ENCODE data around the gene HBG2.
"Not testable (repeated sequence)": the region's sequence is repeated elsewhere in the genome, so short reads cannot be mapped to it uniquely, and the experiment has no call there.

The HBG2 gene

DNA sequence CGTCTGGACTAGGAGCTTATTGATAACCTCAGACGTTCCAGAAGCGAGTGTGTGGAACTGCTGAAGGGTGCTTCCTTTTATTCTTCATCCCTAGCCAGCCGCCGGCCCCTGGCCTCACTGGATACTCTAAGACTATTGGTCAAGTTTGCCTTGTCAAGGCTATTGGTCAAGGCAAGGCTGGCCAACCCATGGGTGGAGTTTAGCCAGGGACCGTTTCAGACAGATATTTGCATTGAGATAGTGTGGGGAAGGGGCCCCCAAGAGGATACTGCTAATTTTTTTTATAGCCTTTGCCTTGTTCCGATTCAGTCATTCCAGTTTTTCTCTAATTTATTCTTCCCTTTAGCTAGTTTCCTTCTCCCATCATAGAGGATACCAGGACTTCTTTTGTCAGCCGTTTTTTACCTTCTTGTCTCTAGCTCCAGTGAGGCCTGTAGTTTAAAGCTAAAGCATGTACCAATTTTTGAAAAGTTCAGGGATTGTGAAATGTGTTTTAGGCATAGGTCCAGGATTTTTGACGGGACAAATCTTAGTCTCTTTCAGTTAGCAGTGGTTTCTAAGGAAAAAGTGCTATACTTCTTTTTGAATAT is 4.7 kb downstream of the HBG2 start, which contains the start of gene HBG1:
HBG1 (minus strand) TSS at position 51 of the 590 bp plus-strand sequence. CDS start 53 bp downstream, outside the sequence.
- not testable (repeated sequence) for DNase-seq (ENCODE audit: low spot score)

DNA sequence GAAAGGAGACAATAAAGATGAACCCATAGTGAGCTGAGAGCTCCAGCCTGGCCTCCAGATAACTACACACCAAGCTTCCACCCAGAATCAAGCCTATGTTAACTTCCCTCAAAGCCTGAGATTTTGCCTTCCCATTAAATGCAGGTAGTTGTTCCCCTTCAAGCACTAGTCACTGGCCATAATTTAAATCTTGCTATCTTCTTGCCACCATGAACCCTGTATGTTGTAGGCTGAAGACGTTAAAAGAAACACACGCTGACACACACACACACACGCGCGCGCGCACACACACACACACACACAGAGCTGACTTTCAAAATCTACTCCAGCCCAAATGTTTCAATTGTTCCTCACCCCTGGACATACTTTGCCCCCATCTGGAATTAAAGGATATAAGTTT is 6.1 kb downstream of the HBG2 start:
- DNase-seq (ENCODE audit: low spot score), result not testable (repeated sequence)

DNA sequence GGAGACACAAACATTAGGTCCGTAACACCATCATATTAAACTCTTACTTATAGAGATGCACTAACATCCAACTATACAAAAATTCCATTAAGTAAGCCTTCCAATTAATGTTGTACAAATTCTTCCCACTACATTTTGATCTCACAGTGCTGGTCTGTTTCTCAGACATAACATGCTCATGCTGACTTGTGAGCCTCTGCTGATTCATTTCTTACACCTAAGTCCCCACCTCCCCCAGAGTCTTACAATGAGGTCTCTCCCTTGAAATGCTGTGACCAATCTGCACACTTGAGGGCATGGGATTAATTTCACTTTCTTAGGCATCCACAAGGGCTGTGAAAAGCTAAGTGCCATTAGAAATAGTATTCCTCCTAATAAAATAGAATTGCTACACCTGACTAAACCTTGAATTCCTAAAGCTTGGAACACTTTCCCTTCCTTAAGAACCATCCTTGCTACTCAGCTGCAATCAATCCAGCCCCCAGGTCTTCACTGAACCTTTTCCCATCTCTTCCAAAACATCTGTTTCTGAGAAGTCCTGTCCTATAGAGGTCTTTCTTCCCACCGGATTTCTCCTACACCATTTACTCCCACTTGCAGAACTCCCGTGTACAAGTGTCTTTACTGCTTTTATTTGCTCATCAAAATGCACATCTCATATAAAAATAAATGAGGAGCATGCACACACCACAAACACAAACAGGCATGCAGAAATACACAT is 6.9 kb downstream of the HBG2 start:
- no peak for DNase-seq (ENCODE audit: low spot score)

DNA sequence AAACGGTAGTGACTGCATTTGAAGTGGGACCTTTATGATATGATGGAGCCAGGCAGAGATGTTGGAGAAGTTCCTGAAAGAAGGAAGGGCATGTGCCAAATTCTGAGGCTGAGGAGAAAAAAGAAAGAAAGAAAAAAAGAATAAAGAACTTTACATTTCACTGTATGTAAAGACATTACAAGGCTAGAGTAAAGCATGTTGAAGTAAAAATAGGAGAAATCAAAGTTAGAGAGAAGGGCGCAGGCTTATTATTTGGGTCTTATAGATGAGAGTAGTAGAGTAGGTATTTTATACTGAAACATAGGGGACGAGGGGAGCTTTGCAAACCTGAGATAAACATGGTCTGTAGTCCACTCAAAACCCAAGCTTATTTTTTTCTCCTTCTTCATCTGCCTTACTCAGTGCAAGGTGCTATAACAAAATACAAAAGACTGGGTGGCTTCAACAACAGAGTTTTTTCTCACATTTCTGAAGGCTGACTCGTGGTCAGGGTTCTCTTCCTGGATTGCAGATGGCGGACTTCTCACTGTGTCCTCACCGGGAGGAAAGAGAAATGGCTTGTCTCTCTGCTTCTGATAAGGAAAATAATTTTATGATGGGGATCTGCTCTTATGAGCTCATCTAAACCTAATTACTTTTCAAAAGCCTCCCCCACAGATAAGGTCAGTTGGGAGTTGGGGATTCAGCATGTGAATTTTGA is 7.7 kb downstream of the HBG2 start:
- no peak for DNase-seq (ENCODE audit: low spot score)

DNA sequence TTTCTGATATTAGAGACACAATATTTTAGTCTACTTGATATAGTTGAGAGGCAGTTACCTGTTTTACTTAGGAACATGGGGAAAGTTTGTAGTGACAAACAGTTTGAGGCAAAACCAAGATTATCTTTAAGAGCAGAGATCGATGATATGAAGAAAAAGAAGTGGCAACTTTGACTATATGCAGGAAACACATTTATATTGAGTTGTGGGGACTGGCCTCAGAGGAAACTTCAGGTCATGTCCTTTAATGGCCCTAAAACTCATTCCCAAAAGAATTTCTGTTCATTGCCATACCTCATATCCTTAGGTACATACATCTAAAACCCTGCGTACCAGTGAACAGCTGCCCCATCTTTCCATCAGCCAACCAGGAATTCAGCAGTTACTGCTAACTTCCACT is 9.4 kb downstream of the HBG2 start:
- DNase-seq (ENCODE audit: low spot score), result no peak

DNA sequence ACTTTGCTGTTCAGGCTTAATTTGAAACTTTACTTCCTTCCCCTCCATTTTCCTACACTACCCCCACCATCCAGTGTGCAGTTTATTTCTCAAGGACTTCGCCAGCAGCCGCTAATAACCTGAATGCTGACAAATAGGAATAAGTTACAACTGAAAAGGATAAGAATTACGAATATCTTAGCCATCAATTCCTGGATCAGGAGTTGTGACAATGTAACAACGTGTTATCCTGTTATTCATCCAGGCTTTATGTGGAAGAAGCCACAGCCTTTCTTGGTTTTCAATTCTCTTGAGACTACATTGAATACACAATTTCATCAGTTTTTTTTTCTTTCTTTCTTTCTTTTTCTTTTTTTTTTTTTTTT is 10.8 kb downstream of the HBG2 start:
- no peak for DNase-seq (ENCODE audit: low spot score)

DNA sequence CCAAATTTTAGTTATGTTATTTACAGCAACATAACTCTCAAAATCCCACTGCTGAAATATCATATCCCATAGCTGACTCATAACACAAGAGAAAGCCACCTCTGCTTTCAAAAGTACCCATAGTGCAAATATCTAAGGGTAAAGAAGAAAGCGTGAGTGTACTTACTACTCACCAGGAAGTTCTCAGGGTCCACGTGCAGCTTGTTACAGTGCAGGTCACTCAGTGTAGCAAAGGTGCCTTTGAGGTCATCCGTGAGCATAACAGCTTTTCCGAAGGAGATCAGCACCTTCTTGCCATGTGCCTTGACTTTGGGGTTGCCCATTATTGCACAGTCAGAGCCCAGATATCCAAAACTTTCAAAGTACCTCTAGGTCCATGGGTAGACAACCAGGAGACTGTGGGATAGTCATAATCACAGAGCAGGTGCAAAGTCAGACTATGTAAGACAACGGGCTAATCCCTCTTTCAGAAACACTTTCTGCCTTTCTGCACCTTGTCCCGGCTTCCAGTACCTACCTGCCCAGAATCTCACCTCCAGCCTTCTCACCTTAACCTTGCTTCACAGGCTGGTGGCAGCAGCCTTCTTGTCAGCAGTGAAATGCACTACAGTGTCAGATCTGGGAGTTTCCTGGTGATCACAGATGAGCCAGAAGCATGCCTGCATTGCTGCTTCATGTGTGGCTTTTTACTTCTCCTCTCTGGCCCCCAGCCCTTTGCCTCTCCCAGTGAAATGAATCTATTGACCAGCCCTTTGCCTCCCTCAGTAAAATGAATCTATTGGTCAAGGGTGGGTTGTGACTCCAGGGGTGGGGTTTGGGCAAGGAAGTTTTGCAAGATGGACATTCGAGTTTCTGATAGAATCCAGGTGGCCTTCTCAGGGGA is 11.4 kb downstream of the HBG2 start:
- DNase-seq (ENCODE audit: low spot score), result no peak

DNA sequence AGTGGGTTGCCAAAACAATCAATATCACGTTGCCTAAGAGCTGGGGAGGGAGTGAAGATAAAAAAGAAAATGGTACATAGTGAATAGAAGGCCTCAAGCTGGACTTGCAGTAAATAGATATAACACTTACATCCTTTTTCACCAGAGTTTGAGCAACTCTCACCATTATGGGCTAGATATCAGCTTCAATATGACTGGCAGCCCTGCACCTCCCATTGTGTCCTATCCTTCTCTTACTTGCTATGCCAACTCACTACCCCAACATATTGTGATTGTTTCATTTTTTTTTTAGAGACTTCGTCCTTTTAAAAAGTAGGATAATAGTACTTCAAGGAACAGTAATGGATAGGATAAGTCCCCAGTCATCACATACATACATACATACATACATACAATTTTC is 12.4 kb downstream of the HBG2 start:
- no peak for DNase-seq (ENCODE audit: low spot score)

DNA sequence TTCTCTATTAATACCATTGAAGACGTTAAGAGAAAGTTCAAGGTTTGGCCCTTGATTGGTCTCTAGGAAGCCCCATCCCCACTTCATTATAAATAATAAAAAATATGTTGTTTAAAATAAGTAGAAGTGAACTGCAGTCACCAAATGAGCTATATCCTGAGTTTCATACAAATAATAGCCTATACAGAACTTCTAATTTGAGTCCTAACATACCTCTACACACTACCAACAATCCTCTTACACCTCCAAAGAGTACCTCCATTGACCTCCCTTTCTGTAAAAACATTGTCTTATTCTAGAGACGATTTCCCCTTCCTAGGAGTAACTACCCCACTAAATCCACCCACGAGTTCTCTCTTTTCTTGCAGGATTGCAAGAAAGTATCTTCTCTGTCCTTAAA is 13.1 kb downstream of the HBG2 start:
- no peak for DNase-seq (ENCODE audit: low spot score)

DNA sequence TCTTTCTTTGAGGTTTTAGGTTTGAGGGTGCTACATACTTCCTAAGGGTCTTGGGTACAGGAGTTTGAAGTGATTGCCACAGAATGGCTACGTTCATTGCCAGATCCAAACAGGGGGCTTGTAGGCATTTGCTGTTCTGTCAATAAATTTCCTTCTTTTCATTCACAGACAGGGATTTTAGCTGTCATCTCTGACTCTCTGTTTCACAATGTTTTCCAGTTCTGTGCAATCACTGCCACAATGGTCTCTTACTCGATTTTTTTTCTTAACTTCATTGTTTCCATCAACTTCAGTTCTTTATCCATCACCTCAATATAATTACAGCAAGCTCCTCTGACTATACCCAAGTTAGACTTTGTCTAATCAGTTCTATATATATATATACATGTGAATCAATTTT is 14.1 kb downstream of the HBG2 start:
- no peak for DNase-seq (ENCODE audit: low spot score)

DNA sequence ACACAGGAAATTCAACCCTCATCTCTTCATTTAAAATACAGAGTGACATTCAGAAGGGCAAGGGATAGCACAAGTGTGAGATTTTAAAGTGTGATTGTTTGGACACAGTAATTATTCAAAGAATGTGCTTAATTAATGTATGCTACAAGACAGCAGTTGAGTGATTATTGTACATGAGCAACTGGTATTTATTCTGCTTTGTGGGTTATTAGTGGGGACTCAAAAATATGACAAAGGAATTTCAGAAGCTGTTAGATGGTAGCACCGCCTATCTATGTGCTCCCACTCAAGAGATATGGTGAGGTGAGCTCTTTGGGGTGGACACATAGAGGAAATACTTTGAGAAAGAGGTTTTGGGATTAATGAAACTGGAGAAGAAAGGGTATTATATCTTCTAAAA is 14.5 kb downstream of the HBG2 start:
- no peak for DNase-seq (ENCODE audit: low spot score)

DNA sequence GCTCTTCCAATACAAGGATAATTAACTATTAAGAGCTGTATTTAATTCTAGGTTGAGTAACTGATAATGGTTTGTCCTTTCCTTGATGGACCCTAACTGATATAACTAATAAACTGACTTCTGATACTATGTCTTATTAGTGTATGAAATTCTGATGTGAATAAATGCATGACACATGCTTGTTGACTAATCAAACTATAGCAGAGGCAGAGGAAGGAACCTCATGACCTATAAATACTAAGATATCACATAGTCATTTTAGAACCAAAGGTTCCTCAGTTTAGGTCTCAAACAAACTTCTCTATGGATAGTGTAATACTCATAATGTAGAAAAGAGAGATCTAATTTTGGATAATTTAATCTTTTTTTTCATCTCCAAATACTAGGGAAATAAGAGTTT is 15.5 kb downstream of the HBG2 start:
- DNase-seq (ENCODE audit: low spot score), result no peak

DNA sequence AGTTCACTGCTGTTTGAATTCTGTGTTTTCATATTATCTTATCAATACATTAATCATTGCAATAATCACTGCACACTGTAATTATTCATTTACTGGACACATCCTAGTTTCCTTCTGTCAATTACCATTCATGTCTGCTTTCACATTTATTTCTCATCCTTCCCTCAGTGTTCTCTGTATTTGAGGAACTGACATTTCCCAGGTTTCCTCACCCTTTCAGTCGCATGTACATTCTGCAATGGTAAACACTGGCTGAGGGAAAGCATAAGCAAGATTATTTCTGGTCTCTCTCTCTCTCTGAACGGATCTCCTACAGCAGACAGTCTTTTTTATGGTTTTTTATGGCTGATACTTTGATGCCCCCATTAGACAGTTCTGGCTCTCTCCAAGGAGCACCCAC is 16.1 kb downstream of the HBG2 start:
- DNase-seq (ENCODE audit: low spot score), result no peak

DNA sequence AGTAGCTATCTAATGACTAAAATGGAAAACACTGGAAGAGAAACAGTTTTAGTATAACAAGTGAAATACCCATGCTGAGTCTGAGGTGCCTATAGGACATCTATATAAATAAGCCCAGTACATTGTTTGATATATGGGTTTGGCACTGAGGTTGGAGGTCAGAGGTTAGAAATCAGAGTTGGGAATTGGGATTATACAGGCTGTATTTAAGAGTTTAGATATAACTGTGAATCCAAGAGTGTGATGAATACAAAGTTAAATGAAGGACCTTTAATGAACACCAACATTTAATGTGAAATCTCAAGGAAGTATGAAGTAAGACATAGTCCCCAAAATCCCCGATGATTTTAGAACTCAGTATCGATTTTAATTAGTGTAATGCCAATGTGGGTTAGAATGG is 17.2 kb downstream of the HBG2 start:
- DNase-seq (ENCODE audit: low spot score), result no peak

DNA sequence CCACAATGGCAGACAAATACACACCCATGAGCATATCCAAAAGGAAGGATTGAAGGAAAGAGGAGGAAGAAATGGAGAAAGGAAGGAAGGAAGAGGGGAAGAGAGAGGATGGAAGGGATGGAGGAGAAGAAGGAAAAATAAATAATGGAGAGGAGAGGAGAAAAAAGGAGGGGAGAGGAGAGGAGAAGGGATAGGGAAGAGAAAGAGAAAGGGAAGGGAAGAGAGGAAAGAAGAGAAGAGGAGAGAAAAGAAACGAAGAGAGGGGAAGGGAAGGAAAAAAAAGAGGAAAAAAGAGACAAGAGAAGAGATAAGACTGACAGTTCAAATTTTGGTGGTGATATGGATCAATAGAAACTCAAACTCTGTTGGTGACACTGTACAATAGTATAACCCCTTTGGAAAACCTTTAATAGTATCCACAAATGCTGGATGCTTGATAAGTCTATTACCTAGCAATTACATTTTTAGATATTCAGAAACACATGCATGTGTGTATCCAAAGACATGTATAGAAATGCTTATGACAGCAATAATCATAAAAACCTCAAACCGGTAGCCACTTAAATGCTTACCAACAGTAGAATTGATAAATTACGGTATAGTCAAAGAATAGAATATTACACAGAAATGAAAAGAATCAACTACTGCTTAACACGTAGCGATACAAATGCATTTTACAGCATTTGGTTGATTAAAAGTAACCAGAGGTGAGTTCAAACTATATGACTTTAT is 19.1 kb downstream of the HBG2 start:
- no peak for DNase-seq (ENCODE audit: low spot score)

DNA sequence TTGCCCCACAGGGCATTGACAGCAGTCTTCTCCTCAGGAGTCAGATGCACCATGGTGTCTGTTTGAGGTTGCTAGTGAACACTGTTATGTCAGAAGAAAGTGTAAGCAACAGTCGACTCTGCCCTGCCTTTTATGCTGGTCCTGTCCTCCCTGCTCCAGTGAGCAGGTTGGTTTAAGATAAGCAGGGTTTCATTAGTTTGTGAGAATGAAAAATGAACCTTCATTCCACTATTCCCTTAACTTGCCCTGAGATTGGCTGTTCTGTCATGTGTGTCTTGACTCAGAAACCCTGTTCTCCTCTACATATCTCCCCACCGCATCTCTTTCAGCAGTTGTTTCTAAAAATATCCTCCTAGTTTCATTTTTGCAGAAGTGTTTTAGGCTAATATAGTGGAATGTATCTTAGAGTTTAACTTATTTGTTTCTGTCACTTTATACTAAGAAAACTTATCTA is 20.2 kb downstream of the HBG2 start, which contains the start of gene HBD:
HBD (minus strand) TSS at position 103 of the 454 bp plus-strand sequence; CDS start at position 53, 50 bp downstream.
- DNase-seq (ENCODE audit: low spot score), result no peak

DNA sequence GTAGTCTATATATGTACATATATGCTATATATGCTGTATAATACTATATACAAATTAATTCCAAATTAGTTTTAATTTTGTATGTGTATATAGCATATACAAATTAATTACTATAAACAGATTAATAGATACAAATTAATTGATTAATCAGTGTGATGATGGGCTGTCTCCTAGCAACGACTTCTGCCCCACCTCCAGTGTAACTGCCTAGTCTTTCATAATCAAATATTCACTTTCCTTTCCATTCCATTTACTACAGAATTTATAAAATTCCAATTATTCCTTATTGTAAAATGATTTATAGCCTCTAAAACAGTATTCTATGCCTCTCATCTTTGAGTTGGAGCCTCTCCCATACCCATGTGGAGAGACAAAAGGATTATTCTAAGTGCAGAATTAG is 21.3 kb downstream of the HBG2 start:
- no peak for DNase-seq (ENCODE audit: low spot score)

DNA sequence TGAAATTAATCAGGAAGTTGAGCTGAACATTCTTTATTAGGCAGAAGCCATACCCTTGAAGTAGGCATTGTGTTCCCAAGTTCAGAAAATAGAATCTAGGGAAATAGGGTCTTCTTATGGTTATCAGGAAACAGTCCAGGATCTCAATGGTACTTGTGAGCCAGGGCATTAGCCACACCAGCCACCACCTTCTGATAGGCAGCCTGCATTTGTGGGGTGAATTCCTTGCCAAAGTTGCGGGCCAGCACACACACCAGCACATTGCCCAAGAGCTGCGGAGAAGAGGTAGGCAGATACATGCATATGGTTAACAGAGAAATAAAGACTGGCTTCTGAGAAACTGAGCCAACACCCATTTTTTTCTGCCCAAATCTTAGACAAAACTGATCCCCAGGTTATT is 21.8 kb downstream of the HBG2 start:
- DNase-seq (ENCODE audit: low spot score), result no peak

DNA sequence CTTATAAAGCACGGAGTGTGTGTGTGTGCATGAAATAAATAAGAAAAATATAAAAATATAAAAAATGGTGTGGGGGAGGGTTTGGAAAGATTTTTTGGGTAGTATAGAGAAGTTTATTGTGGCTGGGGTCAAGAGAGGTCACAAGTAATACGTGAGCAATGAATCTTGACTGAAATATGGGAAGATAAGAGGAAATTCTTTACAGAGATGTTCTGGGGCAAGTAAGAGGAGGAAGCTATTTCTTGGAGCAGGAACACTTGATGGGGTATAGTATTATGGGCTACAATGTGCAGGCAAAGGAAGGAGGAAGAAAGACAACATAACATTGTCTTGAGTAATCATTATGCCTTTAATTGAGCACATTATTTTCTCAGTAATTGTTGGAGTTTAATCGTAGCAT is 22.4 kb downstream of the HBG2 start:
- no peak for DNase-seq (ENCODE audit: low spot score)

DNA sequence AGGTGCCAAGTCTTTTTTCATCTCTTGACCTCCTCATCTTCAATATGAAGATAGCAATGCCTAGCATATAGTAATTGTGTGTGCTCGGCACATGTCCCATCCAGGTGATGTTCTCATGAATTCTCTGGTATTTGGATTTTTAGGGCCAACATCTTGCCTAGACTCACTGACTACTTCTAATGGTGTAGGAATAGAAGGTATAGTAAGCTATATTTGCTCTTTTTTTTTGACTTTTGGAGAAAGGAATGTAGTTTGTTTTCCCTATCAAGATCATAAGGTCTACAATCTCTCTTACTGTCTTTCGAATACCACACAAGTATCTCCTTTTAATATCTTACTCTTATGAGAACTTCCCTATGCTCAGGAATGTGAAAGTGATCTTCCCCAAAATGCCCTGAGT is 23.5 kb downstream of the HBG2 start:
- DNase-seq (ENCODE audit: low spot score), result no peak

DNA sequence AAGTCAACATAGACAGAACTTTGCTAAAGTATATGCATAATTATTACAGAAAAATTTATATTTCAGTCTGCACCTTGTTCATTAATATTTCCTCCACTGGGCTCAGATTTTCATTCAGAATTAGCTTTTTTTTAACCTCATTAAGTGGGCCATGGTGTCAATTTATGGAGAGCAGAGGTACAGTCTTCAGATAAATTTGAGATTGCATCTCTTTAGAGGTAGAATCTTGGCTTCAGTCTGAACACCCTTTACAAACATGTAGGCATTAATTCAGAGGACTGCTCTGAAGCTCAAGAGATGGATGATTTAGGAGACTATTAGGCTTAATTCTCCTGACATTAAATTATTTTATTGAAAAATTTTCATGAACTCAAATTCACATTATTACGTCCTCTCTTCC is 24.3 kb downstream of the HBG2 start:
- DNase-seq (ENCODE audit: low spot score), result no peak

DNA sequence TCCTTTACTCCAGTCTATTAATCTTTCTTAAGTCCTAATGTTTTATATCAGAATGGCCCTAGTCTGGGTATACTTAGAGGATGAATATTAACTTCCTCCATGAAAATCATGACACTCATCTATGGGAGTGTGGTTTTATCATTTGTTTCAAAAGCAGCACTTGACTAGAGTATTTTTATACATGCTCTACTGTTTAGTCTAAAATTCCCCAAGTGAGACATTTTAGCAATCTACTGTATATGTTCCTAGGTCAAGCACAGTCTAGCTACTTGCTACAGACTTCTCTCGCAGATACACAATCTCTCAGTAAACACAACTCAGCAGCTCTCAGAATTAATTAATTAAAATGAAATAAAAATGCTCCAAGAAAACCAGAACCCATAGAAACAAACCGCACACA is 24.8 kb downstream of the HBG2 start:
- DNase-seq (ENCODE audit: low spot score), result no peak

All from RKO (cell line).